Measurements from ENCODE around the gene GALNT12.

GALNT12 gene

DNA sequence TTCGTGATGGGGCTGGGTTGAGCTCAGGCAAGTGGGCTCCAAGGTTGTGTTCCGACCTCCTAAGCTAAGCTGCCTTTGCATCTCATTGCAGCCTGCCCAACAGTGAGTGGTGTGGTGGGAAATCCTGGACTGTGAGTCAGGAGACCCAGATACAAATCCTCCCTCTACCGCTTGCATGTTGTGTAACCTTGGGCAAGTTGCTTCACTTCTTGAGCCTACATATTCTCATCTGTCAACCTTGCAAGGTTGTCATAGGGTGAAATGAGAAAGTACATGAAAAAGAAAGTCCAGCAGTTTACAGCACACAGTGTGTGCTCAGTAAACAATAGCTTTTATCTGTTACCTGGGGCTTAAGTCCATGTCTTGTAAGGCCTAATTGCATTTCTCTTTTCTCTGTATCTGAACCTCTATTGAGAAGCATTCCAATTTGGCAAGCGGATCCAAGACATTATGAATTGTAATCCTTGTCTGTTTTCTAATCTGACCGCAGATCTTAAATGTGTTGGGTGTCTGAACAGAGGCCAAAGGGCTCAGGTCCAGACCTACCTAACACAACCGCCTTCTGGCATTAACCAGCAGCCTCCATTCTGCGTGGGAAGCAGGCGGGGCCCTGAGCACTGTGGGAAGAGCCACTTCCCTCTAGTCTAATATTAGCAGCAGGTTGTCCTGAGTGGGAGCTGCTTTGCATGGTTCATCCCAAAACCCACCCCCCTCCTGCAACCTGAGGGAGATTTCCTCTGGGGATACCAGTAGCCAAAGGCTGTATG lies 1.8 kb upstream of the GALNT12 start:
- Mint-ChIP-seq H3K27ac (no peak overlapping the region), H3K27me3 (peaks cover 22 to 32% of the 10 kb centered on the region in 2 donors), H3K9me3 (no peaks in the 10 kb centered on the region)

DNA sequence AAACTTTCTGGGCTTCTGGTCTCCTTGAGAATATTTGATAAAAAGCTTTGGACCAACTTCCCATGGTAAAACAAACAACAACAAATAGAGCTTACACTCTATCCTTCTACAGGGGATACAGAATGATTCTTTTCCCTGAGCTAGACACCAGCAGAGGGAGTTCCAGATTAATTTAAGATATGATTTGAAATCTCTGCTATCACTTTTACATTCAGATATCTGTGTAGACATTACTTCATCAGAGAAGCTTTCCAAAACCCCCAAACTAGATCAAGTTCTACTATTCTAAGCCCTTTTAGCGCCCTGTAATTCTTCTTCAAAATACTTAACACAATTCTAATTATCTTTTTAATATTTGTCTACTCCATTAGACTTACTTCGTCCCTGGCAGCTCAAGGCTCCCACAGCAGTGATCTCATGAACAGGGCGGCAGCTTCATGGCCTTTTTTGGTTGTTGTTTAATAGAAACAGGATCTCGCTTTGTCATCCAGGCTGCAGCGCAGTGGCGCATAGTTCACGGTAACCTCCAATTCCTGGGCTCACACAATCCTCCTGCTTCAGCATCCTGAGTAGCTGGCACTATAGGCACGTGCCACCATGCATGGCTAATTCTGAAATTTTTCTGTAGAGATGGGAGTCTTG lies 955 bp upstream of the GALNT12 start:
- no peak for DNase-seq
- no peaks in the 10 kb centered on the region for H3K9me3 Mint-ChIP-seq
- H3K4me3 Mint-ChIP-seq, result peak overlapping the region; percentile 86 to 88
- peaks cover 0 to 3% of the 10 kb centered on the region in 2 donors for H3K36me3 Mint-ChIP-seq
- no peak for ATAC-seq (replicated peaks)
- peaks cover 22 to 36% of the 10 kb centered on the region in 2 donors for H3K27me3 Mint-ChIP-seq
- peaks cover 15 to 20% of the 10 kb centered on the region in 2 donors for H3K4me1 Mint-ChIP-seq
- H3K27ac Mint-ChIP-seq, result no peak overlapping the region

More for the DNA sequence above, 1.8 kb upstream of the GALNT12 start:
- DNase-seq, result no peak
- H3K4me3 Mint-ChIP-seq, result no peak overlapping the region
- peaks cover 15 to 20% of the 10 kb centered on the region in 2 donors for H3K4me1 Mint-ChIP-seq
- no peaks in the 10 kb centered on the region for H3K36me3 Mint-ChIP-seq
- no peak for ATAC-seq (replicated peaks)

DNA sequence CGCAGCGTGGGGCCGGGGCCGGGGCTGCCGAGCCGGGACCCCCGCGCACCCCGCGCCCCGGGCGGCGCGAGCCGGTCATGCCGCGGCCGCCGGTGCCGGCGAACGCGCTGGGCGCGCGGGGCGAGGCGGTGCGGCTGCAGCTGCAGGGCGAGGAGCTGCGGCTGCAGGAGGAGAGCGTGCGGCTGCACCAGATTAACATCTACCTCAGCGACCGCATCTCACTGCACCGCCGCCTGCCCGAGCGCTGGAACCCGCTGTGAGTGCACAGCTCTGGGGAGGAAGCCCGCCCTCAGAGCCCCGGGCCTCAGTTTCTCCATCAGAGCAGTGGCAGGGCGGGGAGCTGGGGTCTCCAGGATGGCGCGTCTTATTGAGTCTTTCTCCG lies 335 bp downstream of the GALNT12 start:
- Mint-ChIP-seq H3K36me3 (peaks cover 0 to 3% of the 10 kb centered on the region in 2 donors), H3K9me3 (no peaks in the 10 kb centered on the region), H3K4me3 (peak overlapping the region; percentile 86 to 89), H3K27me3 (peaks cover 14 to 36% of the 10 kb centered on the region in 2 donors), H3K27ac (peak overlapping the region; percentile 37), H3K4me1 (peaks cover 15 to 20% of the 10 kb centered on the region in 2 donors)
- ATAC-seq (replicated peaks) (peak; percentile 74 to 79), DNase-seq (no peak)

DNA sequence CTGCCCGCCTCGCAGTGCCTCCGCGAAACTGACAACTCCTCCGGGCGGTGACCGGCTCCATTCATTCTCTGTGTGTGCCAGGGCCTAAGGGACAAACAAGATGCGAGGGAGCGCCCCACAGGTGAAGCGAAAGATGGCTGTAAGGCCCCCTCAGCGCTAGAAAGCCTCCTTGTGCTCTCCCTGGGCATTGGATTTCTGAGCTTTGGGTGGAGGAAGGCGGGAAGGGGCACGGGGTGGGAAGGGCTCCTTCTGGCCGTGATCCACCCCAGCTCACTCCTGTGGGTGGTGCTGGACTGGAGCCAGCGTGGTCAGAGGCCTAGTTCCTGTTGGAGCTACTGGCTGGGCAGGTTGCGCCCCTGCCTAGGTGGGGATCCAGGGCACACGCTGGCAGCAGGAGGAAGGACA lies 943 bp downstream of the GALNT12 start:
- Mint-ChIP-seq H3K27me3 (peaks cover 14 to 33% of the 10 kb centered on the region in 2 donors), H3K27ac (peak overlapping the region; percentile 37), H3K4me3 (peak overlapping the region; percentile 86 to 89), H3K9me3 (no peaks in the 10 kb centered on the region), H3K36me3 (peaks cover 0 to 3% of the 10 kb centered on the region in 2 donors), H3K4me1 (peaks cover 15 to 20% of the 10 kb centered on the region in 2 donors)
- DNase-seq (no peak), ATAC-seq (replicated peaks) (peak; percentile 33 to 36)

DNA sequence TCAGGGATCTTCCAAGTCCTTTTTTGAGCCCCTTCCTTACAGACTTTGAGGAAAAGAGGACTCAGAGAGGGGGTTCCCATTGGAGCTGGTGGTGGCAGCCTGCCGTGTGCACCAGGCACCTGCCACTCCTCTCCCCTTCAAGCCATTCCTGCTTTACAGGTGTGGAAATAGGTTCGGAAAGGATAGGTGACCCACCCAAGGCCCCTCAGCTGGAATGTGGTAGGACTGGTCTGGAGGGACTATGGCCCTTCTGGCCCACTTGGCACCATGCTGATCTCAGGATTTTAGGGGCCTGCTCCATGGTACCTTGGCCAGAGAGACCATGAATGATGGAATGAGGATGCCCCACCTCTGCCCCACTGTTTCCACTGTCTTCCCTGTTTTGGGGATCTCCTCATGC lies 1.4 kb downstream of the GALNT12 start:
- ATAC-seq (replicated peaks) (no peak), DNase-seq (no peak)
- H3K4me1 Mint-ChIP-seq, result peaks cover 15 to 20% of the 10 kb centered on the region in 2 donors
- peaks cover 14 to 31% of the 10 kb centered on the region in 2 donors for H3K27me3 Mint-ChIP-seq
- H3K36me3 Mint-ChIP-seq, result peaks cover under 1 to 3% of the 10 kb centered on the region in 2 donors
- no peaks in the 10 kb centered on the region for H3K9me3 Mint-ChIP-seq
- H3K4me3 Mint-ChIP-seq, result peak overlapping the region; percentile 86 to 89
- no peak overlapping the region for H3K27ac Mint-ChIP-seq

DNA sequence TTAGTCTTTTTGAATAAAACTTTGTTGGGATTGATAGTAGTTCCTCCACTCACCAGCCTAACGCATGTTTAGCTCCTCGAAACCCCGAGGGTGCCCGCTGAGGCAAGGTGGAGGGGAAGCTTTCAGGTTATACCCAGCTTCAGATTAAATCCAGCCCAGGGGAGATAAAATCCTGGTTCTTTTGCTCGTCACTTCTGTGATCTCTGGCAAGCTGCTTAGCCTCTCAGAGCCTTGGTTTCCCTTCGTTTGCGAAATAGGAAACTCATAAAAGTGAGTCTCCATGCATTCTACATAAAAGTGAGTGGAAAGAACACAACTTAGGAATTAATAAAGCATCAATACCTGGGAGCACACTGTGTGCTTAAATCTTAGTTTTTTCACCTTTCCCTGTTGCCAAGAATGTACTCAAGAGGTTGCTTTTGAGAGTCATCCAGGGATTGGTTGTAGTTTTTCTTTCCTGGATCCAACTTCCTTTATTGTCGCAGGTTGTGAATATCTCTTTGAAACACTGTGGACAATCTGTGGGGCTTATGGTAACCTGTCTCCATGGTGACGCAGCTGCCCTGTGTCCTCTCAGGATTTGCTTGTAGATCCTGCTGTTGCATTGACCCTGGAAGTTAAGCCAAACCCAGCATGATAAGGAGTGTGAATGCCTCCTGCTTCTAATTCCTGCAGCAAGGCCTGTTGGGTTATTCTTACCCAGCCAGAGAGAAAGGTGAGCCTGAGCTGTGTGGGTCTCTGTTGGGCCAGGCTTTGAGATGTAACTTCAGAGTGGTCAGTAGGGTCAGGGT lies 2.0 kb downstream of the GALNT12 start:
- Mint-ChIP-seq H3K9me3 (no peaks in the 10 kb centered on the region), H3K36me3 (peaks cover 3% of the 10 kb centered on the region in 2 donors), H3K4me3 (peak overlapping the region; percentile 25 to 35), H3K27ac (no peak overlapping the region), H3K27me3 (peaks cover 14 to 31% of the 10 kb centered on the region in 2 donors), H3K4me1 (peaks cover 15 to 20% of the 10 kb centered on the region in 2 donors)
- ATAC-seq (replicated peaks), result no peak
- DNase-seq, result no peak

DNA sequence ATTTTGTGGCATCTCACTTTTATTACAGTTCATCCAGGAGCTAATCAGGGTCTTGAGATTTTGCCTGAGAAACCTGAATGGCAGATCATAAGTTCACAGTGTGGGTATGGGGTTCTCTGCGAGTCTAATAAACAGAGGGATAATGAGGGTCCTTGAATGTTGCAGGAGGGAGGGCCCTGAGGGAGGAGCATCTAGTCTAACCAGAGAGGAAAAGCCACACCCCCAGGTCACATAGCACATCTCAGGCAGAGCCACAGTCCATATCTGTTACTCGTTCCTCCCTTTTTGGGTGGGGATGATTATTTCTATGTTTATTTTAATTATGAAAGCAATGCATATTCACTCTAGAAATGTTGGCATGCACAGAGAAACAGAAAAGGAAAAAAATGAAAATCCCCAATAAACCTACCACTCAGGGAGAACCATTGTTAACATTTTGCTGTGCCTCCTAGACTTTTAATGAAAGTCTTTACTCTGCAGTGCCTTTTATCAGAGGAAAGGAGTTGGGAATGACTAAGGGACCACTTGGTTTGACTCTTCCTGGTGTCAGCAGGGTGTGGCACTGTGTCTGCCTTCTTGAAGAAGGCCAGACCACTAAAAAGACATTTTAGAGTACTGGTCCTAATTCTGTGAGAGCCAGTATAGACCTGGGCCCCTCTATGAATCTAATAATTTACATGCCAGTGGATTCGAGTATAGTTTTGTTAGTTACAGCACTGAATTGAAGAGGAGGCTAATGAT lies 2.8 kb downstream of the GALNT12 start:
- DNase-seq (no peak), ATAC-seq (replicated peaks) (no peak)
- Mint-ChIP-seq H3K9me3 (no peaks in the 10 kb centered on the region), H3K27ac (no peak overlapping the region), H3K36me3 (peaks cover 3% of the 10 kb centered on the region in 2 donors), H3K4me3 (no peak overlapping the region), H3K27me3 (peaks cover 14 to 26% of the 10 kb centered on the region in 2 donors), H3K4me1 (peaks cover 15 to 20% of the 10 kb centered on the region in 2 donors)

DNA sequence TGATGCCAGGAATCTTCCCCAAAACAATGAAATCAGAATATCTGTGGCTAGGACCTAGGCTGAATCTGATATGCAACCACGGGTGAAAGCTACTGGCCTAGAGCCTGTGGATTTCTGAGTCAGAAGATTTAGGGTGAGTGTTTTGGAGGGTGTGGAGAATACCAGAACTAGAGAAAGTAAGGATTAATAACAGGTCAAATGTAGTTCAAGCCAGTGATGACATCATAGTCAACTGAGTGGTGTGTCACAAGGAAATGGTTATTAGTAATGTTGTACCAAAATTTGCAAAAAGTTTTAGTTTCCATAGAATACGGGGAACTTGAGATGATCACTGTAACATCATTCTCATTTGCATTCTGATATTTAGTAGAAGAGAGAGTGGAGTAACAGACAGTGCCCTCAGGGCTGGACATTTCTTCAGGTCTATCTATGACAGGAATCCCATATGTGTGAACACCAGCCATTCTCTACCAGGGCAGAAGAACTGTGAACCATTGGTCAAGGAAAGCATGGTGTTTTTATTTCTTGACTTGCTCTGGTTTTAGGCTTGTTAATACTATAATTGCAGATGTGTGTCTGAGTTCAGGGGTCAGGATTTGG lies 3.7 kb downstream of the GALNT12 start:
- H3K9me3 Mint-ChIP-seq, result no peaks in the 10 kb centered on the region
- peaks cover 15 to 20% of the 10 kb centered on the region in 2 donors for H3K4me1 Mint-ChIP-seq
- peaks cover 14 to 23% of the 10 kb centered on the region in 2 donors for H3K27me3 Mint-ChIP-seq
- DNase-seq, result no peak
- peak in 1 of 2 donors; percentile 23 for ATAC-seq (replicated peaks)
- peaks cover 3% of the 10 kb centered on the region in 2 donors for H3K36me3 Mint-ChIP-seq
- no peak overlapping the region for H3K27ac Mint-ChIP-seq
- no peak overlapping the region for H3K4me3 Mint-ChIP-seq

DNA sequence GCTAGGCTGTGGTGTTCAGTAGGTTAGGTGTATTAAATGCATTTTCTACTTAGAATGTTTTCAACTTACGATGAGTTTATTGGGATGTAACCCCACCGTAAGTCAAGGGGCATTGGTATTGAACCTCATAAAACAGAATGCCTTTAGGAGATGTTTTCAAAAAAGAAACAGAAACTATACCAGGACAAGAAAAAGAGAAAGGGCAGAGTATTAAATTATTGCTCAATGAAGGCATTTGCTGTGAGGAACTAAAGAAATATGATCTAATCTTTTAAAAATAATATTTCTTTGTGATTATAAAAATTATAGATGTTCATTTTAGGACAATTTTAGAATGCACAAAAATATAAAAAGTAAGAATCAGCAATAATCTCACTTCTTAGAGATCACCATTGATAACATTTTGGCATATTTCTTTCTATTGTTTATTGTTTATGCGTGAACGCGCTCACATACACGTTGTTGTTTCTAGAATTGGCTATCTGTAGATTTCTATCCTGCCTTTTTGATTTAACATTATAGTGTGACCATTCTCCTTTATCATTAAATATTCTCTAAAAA lies 8.0 kb downstream of the GALNT12 start:
- DNase-seq (no peak), ATAC-seq (replicated peaks) (no peak)
- Mint-ChIP-seq H3K27ac (no peak overlapping the region), H3K36me3 (peaks cover 3% of the 10 kb centered on the region in 2 donors), H3K9me3 (no peaks in the 10 kb centered on the region), H3K4me1 (no peaks in the 10 kb centered on the region), H3K4me3 (no peak overlapping the region), H3K27me3 (peaks cover 0 to 4% of the 10 kb centered on the region in 2 donors)

DNA sequence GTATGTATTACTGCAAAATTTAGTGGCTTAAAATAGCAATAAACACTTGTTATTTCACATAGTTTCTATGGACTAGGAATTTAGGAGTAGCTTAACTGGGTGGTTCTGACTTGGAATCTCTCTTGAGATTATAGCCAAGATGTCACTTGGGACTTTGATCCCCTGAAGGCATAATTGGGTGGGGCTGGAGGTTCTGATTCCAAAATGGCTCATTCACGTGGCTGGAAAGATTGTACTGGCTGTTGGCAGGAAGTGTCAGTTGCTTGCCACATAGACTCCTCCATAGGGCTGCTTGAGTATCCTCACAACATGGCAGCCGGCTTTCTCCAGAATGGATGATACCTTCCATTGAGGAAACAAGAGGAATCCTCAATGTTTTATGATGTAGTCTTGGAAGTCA lies 11.3 kb downstream of the GALNT12 start:
- peaks cover 3 to 5% of the 10 kb centered on the region in 2 donors for H3K36me3 Mint-ChIP-seq
- H3K4me1 Mint-ChIP-seq, result no peaks in the 10 kb centered on the region

DNA sequence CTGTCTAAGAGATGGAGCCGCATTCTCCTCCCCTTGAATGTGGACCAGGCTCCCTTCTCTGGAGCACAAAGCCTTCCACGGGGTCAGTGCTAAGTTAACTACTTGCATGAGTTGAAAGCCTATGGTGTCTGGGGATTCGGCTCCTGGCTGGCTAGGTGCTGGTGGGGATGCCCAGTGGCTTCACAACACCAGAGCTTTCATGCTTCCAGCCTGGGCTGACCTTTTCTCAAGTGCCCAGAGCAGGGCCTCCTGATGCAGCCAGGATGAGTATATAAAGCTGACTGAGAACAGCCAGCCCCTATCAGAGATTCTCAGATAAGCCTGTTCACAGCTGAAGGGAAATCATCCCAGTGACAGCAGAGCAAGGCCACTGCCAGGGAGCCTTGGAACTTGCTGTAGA lies 11.8 kb downstream of the GALNT12 start:
- no peak overlapping the region for H3K4me3 Mint-ChIP-seq
- no peaks in the 10 kb centered on the region for H3K9me3 Mint-ChIP-seq
- peaks cover 0 to 5% of the 10 kb centered on the region in 2 donors for H3K36me3 Mint-ChIP-seq
- ATAC-seq (replicated peaks) (no peak), DNase-seq (no peak)
- no peak overlapping the region for H3K27ac Mint-ChIP-seq
- no peaks in the 10 kb centered on the region for H3K4me1 Mint-ChIP-seq
- no peaks in the 10 kb centered on the region for H3K27me3 Mint-ChIP-seq

More for the DNA sequence above, 11.3 kb downstream of the GALNT12 start:
- no peak for DNase-seq
- H3K27me3 Mint-ChIP-seq, result no peaks in the 10 kb centered on the region
- no peak for ATAC-seq (replicated peaks)
- no peak overlapping the region for H3K4me3 Mint-ChIP-seq
- no peak overlapping the region for H3K27ac Mint-ChIP-seq
- no peaks in the 10 kb centered on the region for H3K9me3 Mint-ChIP-seq

DNA sequence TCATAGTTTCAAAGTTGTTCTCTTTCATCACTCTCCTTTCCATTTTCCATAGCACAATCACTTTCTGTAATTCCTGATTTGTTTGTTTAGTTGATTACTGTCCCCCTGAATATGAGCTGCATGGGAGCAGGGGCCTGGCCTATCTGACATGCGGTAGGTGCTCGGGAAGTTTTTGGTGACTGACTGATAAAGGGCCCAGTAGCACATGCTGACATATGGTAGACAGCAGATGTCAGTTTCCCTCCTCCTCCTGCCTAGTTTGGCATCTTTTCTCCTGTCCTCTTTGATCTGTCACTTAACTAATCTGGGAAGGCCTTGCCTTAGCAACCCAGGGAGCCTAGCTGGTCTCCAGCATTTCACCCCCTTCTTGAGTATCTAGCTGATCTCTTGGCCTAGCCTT lies 14.4 kb downstream of the GALNT12 start:
- no peak for ATAC-seq (replicated peaks)
- Mint-ChIP-seq H3K4me3 (no peak overlapping the region), H3K27me3 (no peaks in the 10 kb centered on the region), H3K4me1 (no peaks in the 10 kb centered on the region), H3K27ac (no peak overlapping the region), H3K36me3 (peaks cover 0 to 5% of the 10 kb centered on the region in 2 donors), H3K9me3 (no peaks in the 10 kb centered on the region)
- no peak for DNase-seq

DNA sequence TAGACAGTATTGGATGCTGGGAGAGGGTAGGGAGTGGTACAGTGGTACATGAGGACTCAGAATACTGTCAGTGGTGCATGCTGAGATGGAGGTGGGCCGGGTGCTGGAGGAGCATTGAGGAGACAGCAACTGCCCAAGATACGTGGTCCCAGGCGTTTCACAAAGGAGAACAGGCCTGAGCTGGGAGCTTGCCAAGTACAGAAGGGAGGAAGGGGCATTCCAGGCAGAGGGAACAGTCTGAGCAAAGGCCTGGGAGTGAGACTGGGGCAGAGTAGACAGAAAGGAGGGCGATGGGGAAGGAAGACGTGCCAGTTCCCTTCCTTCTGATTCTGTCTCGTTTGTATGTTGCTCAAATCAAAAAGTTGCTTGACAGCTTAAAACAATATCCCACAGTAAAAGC lies 15.2 kb downstream of the GALNT12 start:
- H3K4me3 Mint-ChIP-seq, result no peak overlapping the region
- H3K9me3 Mint-ChIP-seq, result no peaks in the 10 kb centered on the region
- peaks cover 0 to 5% of the 10 kb centered on the region in 2 donors for H3K36me3 Mint-ChIP-seq
- no peak for DNase-seq
- no peak for ATAC-seq (replicated peaks)
- H3K27ac Mint-ChIP-seq, result no peak overlapping the region
- no peaks in the 10 kb centered on the region for H3K27me3 Mint-ChIP-seq
- no peaks in the 10 kb centered on the region for H3K4me1 Mint-ChIP-seq

All from stimulated activated naive B cell treated with anti-CD40 and anti-IgM and Interleukin-4, amounts not matched to agents 10 μg/mL and 1 μg/mL and 100 μg/mL, for 72 hours (primary cell).